H7 (cell line): ENCODE measurements around the gene MAP1LC3B2. TPM values are rescaled to one million over a fixed set of nuclear protein-coding genes. Genes with fewer than 3 reads are reported as not detected.

ENCODE experiments used
- DNase-seq: peaks from one replicate; pipeline ENCODE4 v3.0.0; 2012
- H3K27me3 ChIP-seq: 2 replicates; pipeline ENCODE4 v1.6.0; 2011; ENCODE audit warnings: mild to moderate bottlenecking, low read length; ENCODE audit not compliant: control insufficient read depth, insufficient read depth
- H3K36me3 ChIP-seq: replicated peaks from 2 replicates; pipeline ENCODE4 v1.5.1; 2011; ENCODE audit warnings: low read length; ENCODE audit not compliant: control insufficient read depth, insufficient read depth
- H3K4me3 ChIP-seq: 2 replicates; pipeline ENCODE4 v1.5.1; 2011; ENCODE audit warnings: low read depth, mild to moderate bottlenecking, control low read depth, low read length, moderate library complexity; ENCODE audit not compliant: insufficient read depth
- total RNA-seq: library from RNA; depleted of rRNA; stranded (reverse); fragments of >200 nt; shearing (Covaris generic); gene quantifications from 2 replicates; pipeline ENCODE4 v1.2.3, GENCODE V29; 2014

Gene MAP1LC3B2
- total RNA-seq, 1 experiment from 2014 or later, result not detected

GRCh38 chr12:116542345-116542956 lies 16.7 kb upstream of the MAP1LC3B2 start:
- Histone ChIP-seq H3K4me3 (no peak overlapping the region), H3K36me3 (no peaks in the 10 kb centered on the region), H3K27me3 (no peaks in the 10 kb centered on the region)
- DNase-seq, result no peak

GRCh38 chr12:116544656-116545055 lies 14.5 kb upstream of the MAP1LC3B2 start:
- no peaks in the 10 kb centered on the region for H3K27me3 ChIP-seq
- no peak for DNase-seq
- H3K4me3 ChIP-seq, result no peak overlapping the region
- H3K36me3 ChIP-seq, result no peaks in the 10 kb centered on the region

- H3K27me3 ChIP-seq, result no peaks in the 10 kb centered on the region
- no peaks in the 10 kb centered on the region for H3K36me3 ChIP-seq
- H3K4me3 ChIP-seq, result no peak overlapping the region
- DNase-seq, result no peak
These were observed 14.0 kb upstream of the MAP1LC3B2 start for GRCh38 chr12:116545144-116545543.

- H3K27me3 ChIP-seq, result no peaks in the 10 kb centered on the region
- H3K36me3 ChIP-seq, result no peaks in the 10 kb centered on the region
- no peak for DNase-seq
- H3K4me3 ChIP-seq, result no peak overlapping the region
These were observed 13.2 kb upstream of the MAP1LC3B2 start for GRCh38 chr12:116545936-116546335.

GRCh38 chr12:116547955-116548501 lies 11.2 kb upstream of the MAP1LC3B2 start:
- H3K4me3 ChIP-seq, result no peak overlapping the region
- no peaks in the 10 kb centered on the region for H3K36me3 ChIP-seq
- no peaks in the 10 kb centered on the region for H3K27me3 ChIP-seq
- DNase-seq, result no peak

GRCh38 chr12:116549993-116550392 lies 9.2 kb upstream of the MAP1LC3B2 start:
- no peaks in the 10 kb centered on the region for H3K36me3 ChIP-seq
- H3K4me3 ChIP-seq, result no peak overlapping the region
- H3K27me3 ChIP-seq, result no peaks in the 10 kb centered on the region
- DNase-seq, result no peak

- DNase-seq, result no peak
- Histone ChIP-seq H3K36me3 (no peaks in the 10 kb centered on the region), H3K4me3 (no peak overlapping the region), H3K27me3 (no peaks in the 10 kb centered on the region)
These were observed 8.0 kb upstream of the MAP1LC3B2 start for GRCh38 chr12:116551151-116551550.

GRCh38 chr12:116551619-116551951 lies 7.6 kb upstream of the MAP1LC3B2 start:
- H3K36me3 ChIP-seq, result no peaks in the 10 kb centered on the region
- no peak for DNase-seq
- H3K4me3 ChIP-seq, result no peak overlapping the region
- no peaks in the 10 kb centered on the region for H3K27me3 ChIP-seq

- H3K36me3 ChIP-seq, result no peaks in the 10 kb centered on the region
- no peak overlapping the region for H3K4me3 ChIP-seq
- H3K27me3 ChIP-seq, result no peaks in the 10 kb centered on the region
- DNase-seq, result no peak
These were observed 7.0 kb upstream of the MAP1LC3B2 start for GRCh38 chr12:116551952-116552772.

- no peak overlapping the region for H3K4me3 ChIP-seq
- no peaks in the 10 kb centered on the region for H3K36me3 ChIP-seq
- DNase-seq, result no peak
- H3K27me3 ChIP-seq, result no peaks in the 10 kb centered on the region
These were observed 6.3 kb upstream of the MAP1LC3B2 start for GRCh38 chr12:116552773-116553373.

GRCh38 chr12:116556356-116556952 lies 2.7 kb upstream of the MAP1LC3B2 start:
- H3K4me3 ChIP-seq, result no peak overlapping the region
- H3K27me3 ChIP-seq, result no peaks in the 10 kb centered on the region
- no peaks in the 10 kb centered on the region for H3K36me3 ChIP-seq
- DNase-seq, result no peak

- Histone ChIP-seq H3K36me3 (no peaks in the 10 kb centered on the region), H3K27me3 (no peaks in the 10 kb centered on the region), H3K4me3 (no peak overlapping the region)
- no peak for DNase-seq
These were observed 2.0 kb upstream of the MAP1LC3B2 start for GRCh38 chr12:116556964-116557698.

GRCh38 chr12:116558280-116559161 lies 660 bp upstream of the MAP1LC3B2 start:
- Histone ChIP-seq H3K36me3 (no peaks in the 10 kb centered on the region), H3K27me3 (no peaks in the 10 kb centered on the region), H3K4me3 (no peak overlapping the region)
- DNase-seq, result no peak
